ENCODE results near the gene CISTR. TPM values are rescaled to one million over a fixed set of nuclear protein-coding genes. Genes with fewer than 3 reads are reported as not detected.
"Not testable (repeated sequence)": the region's sequence is repeated elsewhere in the genome, so short reads cannot be mapped to it uniquely, and the experiment has no call there.

Gene CISTR
- total RNA-seq, 1 experiment from 2014 or later: not detected

- peak within 1 kb of the TSS; percentile 63 for H3K4me3 ChIP-seq (ENCODE audit: insufficient read depth, low read depth, low read length)
- H3K27me3 ChIP-seq (ENCODE audit: control insufficient read depth, insufficient read depth, low read length): no peaks in the 10 kb centered on the region; the same call in 1 of the 2 replicates
- H3K36me3 ChIP-seq (replicated peaks; ENCODE audit: control insufficient read depth, insufficient read depth, low read length): no peaks in the 10 kb centered on the region
- DNase-seq: peak; percentile 96
These were observed 24.3 kb downstream of the CISTR start, which contains the start of gene CALCOCO1 for GRCh38 chr12:53727310-53728041. Gene CALCOCO1 (minus strand): TSS chr12:53727452. CDS start chr12:53725242, 2,210 bp downstream.

DNA sequence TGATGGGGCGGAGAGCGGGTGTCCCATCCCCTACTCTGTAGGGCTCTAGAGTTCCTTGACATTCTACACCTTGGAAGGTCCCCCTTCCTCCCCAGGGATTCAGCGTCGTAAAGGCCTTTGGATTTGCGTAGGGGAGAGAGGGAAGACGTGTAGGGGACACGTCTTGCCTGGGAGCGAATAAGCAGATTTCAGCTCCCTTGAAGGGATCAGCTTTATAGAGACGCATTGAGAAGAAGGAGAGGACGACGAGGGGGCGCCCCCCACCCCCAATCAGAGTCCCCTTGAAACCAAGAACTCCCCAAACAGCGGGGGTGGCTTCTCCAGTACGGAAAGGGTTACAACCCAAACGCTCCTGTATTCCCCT lies 24.9 kb downstream of the CISTR start:
- Histone ChIP-seq H3K4me3 (ENCODE audit: insufficient read depth, low read depth, low read length) (peak overlapping the region; percentile 63), H3K27me3 (ENCODE audit: control insufficient read depth, insufficient read depth, low read length) (no peaks in the 10 kb centered on the region; the same call in 1 of the 2 replicates), H3K36me3 (replicated peaks; ENCODE audit: control insufficient read depth, insufficient read depth, low read length) (no peaks in the 10 kb centered on the region)
- peak; percentile 66 for DNase-seq

DNA sequence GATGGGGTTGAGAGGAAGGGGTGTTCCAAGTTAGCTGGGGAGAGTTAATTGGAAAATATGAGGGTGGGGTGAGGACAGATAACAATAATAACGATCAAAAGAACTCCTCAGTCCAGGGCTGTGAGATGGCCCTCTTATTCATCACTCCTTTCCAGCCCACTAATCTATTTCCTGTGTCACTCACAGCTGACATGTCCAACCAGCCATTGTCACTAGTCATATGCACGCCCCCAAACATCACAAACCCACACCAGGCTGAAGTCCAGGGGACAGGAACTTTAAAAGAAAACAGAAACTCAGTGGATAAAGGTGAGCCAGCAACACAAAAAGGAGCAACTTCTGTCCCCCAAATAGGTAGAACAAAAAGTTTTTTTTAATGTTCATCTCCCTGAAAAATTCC lies 25.4 kb downstream of the CISTR start:
- no peak for DNase-seq
- no peaks in the 10 kb centered on the region for H3K36me3 ChIP-seq (replicated peaks; ENCODE audit: control insufficient read depth, insufficient read depth, low read length)
- H3K4me3 ChIP-seq (ENCODE audit: insufficient read depth, low read depth, low read length): no peak overlapping the region
- H3K27me3 ChIP-seq (ENCODE audit: control insufficient read depth, insufficient read depth, low read length): no peaks in the 10 kb centered on the region; the same call in 1 of the 2 replicates

- Histone ChIP-seq H3K4me3 (ENCODE audit: insufficient read depth, low read depth, low read length) (no peak overlapping the region), H3K27me3 (ENCODE audit: control insufficient read depth, insufficient read depth, low read length) (no peaks in the 10 kb centered on the region; the same call in 1 of the 2 replicates)
- no peak for DNase-seq
These were observed 26.0 kb downstream of the CISTR start for GRCh38 chr12:53725824-53726223.

DNA sequence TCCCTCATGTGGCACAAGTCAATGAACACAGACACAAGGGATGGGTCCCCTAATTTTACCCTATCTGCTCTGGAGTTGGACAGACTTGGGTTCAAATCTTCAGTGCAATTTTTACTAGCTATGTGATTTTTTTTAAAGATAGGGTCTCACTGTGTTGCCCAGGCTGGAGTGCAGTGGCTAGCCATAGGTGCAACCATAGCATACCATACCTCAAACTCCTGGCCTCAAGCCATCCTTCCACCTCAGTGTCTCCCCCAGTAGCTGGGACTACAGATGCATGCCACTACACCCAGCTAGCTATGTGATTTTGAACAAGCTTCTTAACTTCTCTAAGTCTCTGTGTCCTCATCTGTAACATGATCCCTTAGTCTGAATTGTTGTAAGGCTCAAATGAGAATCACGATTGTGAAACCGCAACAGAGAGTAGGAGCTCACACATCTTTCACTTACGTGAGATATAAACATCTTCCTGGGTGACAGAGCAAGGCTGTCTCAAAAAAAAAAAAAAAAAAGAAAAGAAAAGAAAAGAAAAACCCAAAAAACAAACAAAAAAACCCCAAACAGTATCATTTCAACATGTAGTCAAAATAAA lies 29.2 kb downstream of the CISTR start:
- Histone ChIP-seq H3K27me3 (ENCODE audit: control insufficient read depth, insufficient read depth, low read length) (no peaks in the 10 kb centered on the region; the same call in 1 of the 2 replicates), H3K36me3 (replicated peaks; ENCODE audit: control insufficient read depth, insufficient read depth, low read length) (no peaks in the 10 kb centered on the region), H3K4me3 (ENCODE audit: insufficient read depth, low read depth, low read length) (no peak overlapping the region)
- DNase-seq: no peak

More at GRCh38 chr12:53725824-53726223, 26.0 kb downstream of the CISTR start:
- no peaks in the 10 kb centered on the region for H3K36me3 ChIP-seq (replicated peaks; ENCODE audit: control insufficient read depth, insufficient read depth, low read length)

DNA sequence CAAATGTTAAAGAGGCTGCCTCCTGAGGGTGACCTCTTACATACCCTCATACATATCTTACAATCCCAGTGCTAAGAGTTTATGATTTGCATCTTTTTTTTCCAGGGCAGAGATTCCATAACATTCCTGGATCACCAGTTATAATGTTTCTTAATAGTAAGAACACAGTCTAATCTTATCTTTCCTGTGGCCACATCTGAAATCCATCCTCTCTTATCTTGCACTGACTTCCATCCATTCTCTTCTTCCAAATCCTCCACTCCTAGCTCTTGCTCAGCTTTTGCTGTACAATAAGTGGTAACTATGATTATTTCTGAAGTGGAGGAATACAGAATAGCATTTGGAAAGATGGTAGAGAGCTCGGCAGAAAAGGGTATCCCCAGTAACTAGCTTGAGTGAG lies 30.8 kb downstream of the CISTR start:
- no peaks in the 10 kb centered on the region; the same call in 1 of the 2 replicates for H3K27me3 ChIP-seq (ENCODE audit: control insufficient read depth, insufficient read depth, low read length)
- H3K4me3 ChIP-seq (ENCODE audit: insufficient read depth, low read depth, low read length): no peak overlapping the region
- H3K36me3 ChIP-seq (replicated peaks; ENCODE audit: control insufficient read depth, insufficient read depth, low read length): no peaks in the 10 kb centered on the region
- no peak for DNase-seq

GRCh38 chr12:53719649-53720048 lies 32.1 kb downstream of the CISTR start:
- Histone ChIP-seq H3K36me3 (replicated peaks; ENCODE audit: control insufficient read depth, insufficient read depth, low read length) (no peaks in the 10 kb centered on the region), H3K4me3 (ENCODE audit: insufficient read depth, low read depth, low read length) (no peak overlapping the region), H3K27me3 (ENCODE audit: control insufficient read depth, insufficient read depth, low read length) (no peaks in the 10 kb centered on the region)
- DNase-seq: peak; percentile 69

- H3K27me3 ChIP-seq (ENCODE audit: control insufficient read depth, insufficient read depth, low read length); DNase-seq; H3K36me3 ChIP-seq (replicated peaks; ENCODE audit: control insufficient read depth, insufficient read depth, low read length); H3K4me3 ChIP-seq (ENCODE audit: insufficient read depth, low read depth, low read length): not testable (repeated sequence)
These were observed 33.2 kb downstream of the CISTR start for GRCh38 chr12:53718567-53718966.

DNA sequence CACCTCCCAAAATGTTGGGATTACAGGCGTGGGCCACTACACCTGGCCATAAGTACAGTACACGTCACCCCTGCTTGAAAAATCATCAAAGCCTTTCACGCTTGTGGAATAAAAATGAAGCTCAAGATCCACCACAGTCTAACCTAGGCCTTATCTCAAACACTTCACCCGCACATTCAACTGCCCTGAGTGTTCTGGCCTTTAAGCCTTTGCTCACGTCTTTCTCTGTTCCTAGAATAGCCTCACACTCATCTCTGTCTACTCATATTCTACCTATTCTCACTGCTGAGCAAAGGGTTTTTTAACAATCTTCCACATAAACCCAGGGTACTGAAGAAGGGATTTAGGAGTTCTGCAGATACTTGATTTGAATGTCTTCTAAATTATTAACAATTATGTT lies 34.5 kb downstream of the CISTR start:
- Histone ChIP-seq H3K27me3 (ENCODE audit: control insufficient read depth, insufficient read depth, low read length) (no peaks in the 10 kb centered on the region), H3K4me3 (ENCODE audit: insufficient read depth, low read depth, low read length) (no peak overlapping the region), H3K36me3 (replicated peaks; ENCODE audit: control insufficient read depth, insufficient read depth, low read length) (no peaks in the 10 kb centered on the region)
- DNase-seq: no peak

DNA sequence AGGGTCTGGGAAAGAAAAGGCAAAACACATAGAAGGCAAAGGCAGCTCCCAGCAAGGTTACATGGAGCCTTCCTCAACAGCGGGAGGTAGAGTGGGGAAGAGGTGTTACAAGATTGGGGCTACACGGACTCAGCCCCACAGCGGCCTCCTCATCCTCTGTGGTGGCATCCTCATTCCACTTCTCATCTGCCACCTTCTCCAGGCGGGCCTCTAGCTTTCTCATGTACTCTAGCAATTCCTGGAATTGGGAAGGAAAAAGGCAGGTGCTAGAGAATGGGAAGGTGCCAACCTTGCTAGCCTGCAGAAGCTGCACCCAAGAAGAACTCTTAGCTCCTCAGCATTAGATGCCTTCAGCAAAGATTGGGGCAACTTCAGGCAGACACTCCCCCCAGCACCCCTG lies 37.8 kb downstream of the CISTR start:
- Histone ChIP-seq H3K36me3 (replicated peaks; ENCODE audit: control insufficient read depth, insufficient read depth, low read length) (no peaks in the 10 kb centered on the region), H3K4me3 (ENCODE audit: insufficient read depth, low read depth, low read length) (no peak overlapping the region), H3K27me3 (ENCODE audit: control insufficient read depth, insufficient read depth, low read length) (peaks cover 4% of the 10 kb centered on the region; the same call in 1 of the 2 replicates)
- no peak for DNase-seq

DNA sequence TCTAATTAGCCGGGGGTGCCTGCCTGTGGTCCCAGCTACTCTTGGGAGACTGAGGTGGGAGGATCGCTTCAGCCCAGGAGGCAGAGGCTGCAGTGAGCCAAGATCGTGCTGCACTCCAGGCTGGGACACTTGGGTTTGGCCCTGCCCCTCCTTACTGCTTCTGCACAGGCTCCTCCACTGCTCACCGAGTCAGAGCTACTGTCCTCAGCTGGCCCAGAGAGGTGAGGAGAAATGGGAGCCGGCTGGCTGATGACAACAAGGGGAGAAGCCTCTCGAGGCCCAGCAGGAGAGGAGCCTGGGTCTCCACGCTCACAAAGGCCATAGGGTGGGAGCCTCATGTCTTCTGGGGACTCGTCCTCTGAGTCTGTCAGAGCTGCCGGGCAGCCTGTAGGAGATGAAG lies 38.3 kb downstream of the CISTR start:
- peaks cover 7% of the 10 kb centered on the region; the same call in 1 of the 2 replicates for H3K27me3 ChIP-seq (ENCODE audit: control insufficient read depth, insufficient read depth, low read length)
- H3K36me3 ChIP-seq (replicated peaks; ENCODE audit: control insufficient read depth, insufficient read depth, low read length): no peaks in the 10 kb centered on the region
- no peak overlapping the region for H3K4me3 ChIP-seq (ENCODE audit: insufficient read depth, low read depth, low read length)
- no peak for DNase-seq

DNA sequence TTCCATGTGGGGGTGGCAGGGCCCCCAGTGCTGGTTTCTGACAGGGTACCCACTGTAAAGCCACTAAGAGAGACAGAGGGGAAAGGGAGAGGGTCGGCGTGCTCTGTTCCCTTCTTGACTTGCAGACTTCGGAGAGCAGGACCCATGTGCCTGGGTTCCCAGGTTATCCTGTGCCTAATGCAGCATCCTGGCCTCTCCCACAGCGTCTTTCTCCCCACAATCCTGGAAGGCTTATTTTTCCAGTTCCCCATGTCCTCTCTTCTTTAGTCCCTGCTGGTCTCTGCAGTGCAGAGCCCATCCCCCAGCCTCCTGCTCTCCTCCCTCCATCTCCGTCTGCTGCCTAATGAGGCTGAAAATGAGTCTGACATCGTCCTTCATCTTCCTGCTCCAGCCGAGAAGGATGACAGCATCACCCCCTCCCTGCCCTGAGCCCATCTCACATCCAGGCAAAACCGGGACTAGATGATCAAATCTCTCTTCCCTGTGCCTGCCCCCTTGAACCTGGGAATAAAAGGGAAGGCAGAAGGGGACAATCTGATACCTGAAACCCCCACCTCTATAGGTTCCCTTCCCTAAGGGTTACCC lies 39.6 kb downstream of the CISTR start:
- no peaks in the 10 kb centered on the region for H3K36me3 ChIP-seq (replicated peaks; ENCODE audit: control insufficient read depth, insufficient read depth, low read length)
- H3K4me3 ChIP-seq (ENCODE audit: insufficient read depth, low read depth, low read length): no peak overlapping the region
- H3K27me3 ChIP-seq (ENCODE audit: control insufficient read depth, insufficient read depth, low read length): peaks cover 7% of the 10 kb centered on the region; the same call in 1 of the 2 replicates
- DNase-seq: no peak

DNA sequence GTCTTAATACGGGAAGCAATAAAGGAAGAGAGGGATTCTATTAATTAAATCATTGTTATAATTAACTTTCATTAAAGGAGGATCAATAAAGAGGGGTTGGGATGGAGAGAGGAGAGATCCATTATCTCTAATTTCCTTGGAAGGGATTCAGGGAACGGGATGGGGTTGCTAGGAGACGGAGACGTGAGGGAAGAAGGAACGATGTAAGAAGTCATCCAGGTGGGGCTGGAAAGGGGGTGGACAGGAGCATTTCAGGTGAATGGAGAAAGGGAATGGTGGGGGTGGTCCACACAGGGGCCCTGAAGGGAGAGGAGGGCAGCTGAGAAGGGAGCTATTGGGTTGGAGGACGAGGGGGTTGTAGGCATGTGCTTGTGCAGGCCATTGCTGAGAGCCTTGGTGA lies 41.7 kb downstream of the CISTR start:
- H3K4me3 ChIP-seq (ENCODE audit: insufficient read depth, low read depth, low read length): no peak overlapping the region
- DNase-seq: no peak
- no peaks in the 10 kb centered on the region for H3K36me3 ChIP-seq (replicated peaks; ENCODE audit: control insufficient read depth, insufficient read depth, low read length)
- H3K27me3 ChIP-seq (ENCODE audit: control insufficient read depth, insufficient read depth, low read length): peaks cover 7% of the 10 kb centered on the region; the same call in 1 of the 2 replicates

GRCh38 chr12:53709671-53710070 lies 42.1 kb downstream of the CISTR start:
- DNase-seq: no peak
- Histone ChIP-seq H3K36me3 (replicated peaks; ENCODE audit: control insufficient read depth, insufficient read depth, low read length) (no peaks in the 10 kb centered on the region), H3K27me3 (ENCODE audit: control insufficient read depth, insufficient read depth, low read length) (peaks cover 7% of the 10 kb centered on the region; the same call in 1 of the 2 replicates), H3K4me3 (ENCODE audit: insufficient read depth, low read depth, low read length) (no peak overlapping the region)

DNA sequence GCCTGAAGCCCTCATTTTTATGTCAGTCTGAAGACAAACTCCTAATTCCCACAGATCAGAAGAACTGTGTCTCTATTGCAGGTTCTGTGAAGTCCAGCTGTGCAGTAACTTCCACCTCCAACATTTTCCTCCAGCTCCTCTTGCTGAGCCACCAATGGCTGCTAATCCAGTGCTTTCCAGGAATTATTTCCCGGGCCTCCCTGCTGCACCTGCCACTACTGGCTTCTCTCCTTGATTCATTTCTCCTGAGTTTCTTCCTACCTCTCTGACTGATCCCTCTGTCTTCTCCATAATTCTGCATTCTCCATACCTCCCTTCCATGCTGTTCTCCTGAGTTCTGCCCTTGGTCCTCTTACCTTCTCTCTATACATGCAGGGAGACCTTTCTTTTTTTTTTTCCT lies 45.7 kb downstream of the CISTR start:
- no peak for DNase-seq
- no peak overlapping the region for H3K4me3 ChIP-seq (ENCODE audit: insufficient read depth, low read depth, low read length)
- no peaks in the 10 kb centered on the region for H3K36me3 ChIP-seq (replicated peaks; ENCODE audit: control insufficient read depth, insufficient read depth, low read length)
- H3K27me3 ChIP-seq (ENCODE audit: control insufficient read depth, insufficient read depth, low read length): peaks cover 17% of the 10 kb centered on the region
